Stimulated activated effector memory CD8-positive, alpha-beta T cell treated with anti-CD3 and anti-CD28 coated beads, Interleukin-12 subunit alpha, Interleukin-12 subunit beta, amount 100 ng/mL, for 72 hours (primary cell): ENCODE measurements around the gene TMC3.
A peak's percentile ranks its signal among the peaks of the same experiment; 100 is the strongest.

ENCODE experiments used
- ATAC-seq: fragments of 150-1000 bp; cut with Tn5 transposase; 2 replicates; pipeline ENCODE4 v1.10.0; 2021
- DNase-seq, 2 donors: peaks; one replicate each; pipeline ENCODE4 v3.0.0; 2021 to 2022; ENCODE audit warnings: low spot score in 2 of 2
- H3K27ac Mint-ChIP-seq: one replicate; pipeline ENCODE4 v1.8.0; 2022; ENCODE audit warnings: mild to moderate bottlenecking, mixed read lengths
- H3K36me3 Mint-ChIP-seq: one replicate; pipeline ENCODE4 v1.8.0; 2022; ENCODE audit warnings: mild to moderate bottlenecking, mixed read lengths
- H3K4me1 Mint-ChIP-seq: one replicate; pipeline ENCODE4 v1.8.0; 2022; ENCODE audit warnings: mixed read lengths
- H3K4me3 Mint-ChIP-seq: one replicate; pipeline ENCODE4 v1.8.0; 2022; ENCODE audit warnings: mild to moderate bottlenecking, mixed read lengths
- H3K9me3 Mint-ChIP-seq: one replicate; pipeline ENCODE4 v1.8.0; 2022; ENCODE audit warnings: mixed read lengths

The TMC3 gene

DNA sequence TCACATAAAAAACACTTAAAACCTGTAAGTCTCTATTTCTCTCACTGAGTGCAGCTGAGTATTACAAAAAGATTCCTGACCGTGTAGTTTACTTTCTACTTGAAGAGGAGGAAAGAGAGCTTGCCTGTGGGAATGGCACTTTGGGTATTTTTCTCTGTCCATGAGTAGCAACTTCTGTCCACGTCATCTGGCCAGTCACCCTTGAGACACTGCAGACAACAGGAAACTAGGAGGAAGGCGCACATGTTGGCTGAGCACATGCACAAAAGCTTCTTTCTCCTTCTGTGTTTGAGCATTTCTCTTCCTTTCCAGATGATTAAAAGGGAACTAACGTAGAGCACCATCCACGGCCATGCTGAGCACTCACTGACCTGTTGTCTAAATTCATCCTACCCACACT lies 69.8 kb downstream of the TMC3 start:
- Mint-ChIP-seq H3K4me3 (peak overlapping the region; percentile 99), H3K4me1 (peaks cover 77% of the 10 kb centered on the region), H3K27ac (peak overlapping the region; percentile 84), H3K9me3 (no peaks in the 10 kb centered on the region), H3K36me3 (peaks cover 100% of the 10 kb centered on the region)
- DNase-seq (no peak), ATAC-seq (no peak)

DNA sequence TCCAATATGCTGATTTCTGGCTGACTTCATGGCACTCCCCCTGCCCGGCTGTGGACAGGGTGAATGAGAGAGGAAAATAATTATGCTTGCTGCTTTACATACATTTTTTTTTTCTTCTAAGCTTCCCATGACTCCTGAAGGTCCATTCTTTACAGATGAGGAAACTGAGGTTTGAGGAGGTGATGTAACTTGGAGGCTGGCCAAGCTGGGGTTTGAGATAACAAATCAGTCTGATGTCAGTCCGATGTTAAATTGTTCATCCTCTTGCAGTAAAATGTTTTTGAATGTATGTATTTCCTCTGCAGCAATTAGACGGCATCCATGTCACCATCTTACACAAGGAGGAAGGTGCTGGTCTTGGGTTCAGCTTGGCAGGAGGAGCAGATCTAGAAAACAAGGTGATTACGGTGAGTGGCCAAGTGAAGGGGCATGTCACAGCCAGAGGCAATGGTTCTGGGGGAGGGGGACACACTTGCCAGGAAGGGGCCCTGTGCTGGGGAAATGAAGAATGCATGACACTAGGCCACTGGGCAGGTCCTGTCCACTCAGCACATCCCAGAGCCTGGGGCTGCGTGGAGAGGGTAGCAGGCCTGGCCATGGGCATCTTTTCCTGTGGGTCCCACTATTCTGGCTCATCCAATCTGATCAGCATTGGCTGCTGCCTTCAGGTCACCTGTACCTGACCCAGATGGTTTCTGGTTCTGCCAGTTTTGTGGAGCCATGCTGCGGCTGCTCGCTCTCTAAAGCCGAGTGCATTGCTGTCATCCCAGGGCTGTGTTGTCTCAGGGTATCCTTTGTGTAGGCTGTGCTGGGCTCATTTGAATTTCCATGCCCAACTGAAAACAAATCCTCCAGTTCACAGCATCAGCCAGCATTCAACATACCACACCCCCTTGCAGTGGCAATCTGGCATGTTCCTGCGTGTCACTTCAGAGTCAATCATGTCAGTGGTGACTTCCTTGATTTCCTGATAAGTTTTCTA lies 70.5 kb downstream of the TMC3 start:
- H3K9me3 Mint-ChIP-seq: no peaks in the 10 kb centered on the region
- H3K36me3 Mint-ChIP-seq: peaks cover 99% of the 10 kb centered on the region
- peak overlapping the region; percentile 99 for H3K4me3 Mint-ChIP-seq
- DNase-seq: no peak
- ATAC-seq: no peak
- peaks cover 84% of the 10 kb centered on the region for H3K4me1 Mint-ChIP-seq
- peak overlapping the region; percentile 84 for H3K27ac Mint-ChIP-seq

DNA sequence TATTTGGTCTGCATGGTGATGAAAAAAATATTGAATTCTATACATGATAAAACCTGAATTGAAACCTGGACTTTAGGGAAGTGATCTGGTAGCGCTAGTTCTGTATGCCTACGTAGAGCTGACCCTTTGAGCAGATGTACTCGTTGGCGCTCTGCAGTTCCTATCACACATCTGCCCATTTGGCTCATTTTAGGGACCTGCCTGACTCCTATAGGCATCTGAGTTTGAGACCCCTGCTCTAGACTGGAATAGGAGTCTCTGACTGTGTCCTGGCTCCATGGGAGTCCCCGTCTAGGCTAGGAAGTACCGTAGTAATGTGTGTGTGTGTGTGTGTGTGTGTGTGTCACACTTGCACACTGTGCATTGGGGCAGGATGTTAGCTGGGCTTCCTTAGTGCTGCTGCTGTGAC lies 71.3 kb downstream of the TMC3 start:
- ATAC-seq: no peak
- peak overlapping the region; percentile 98 for H3K27ac Mint-ChIP-seq
- no peaks in the 10 kb centered on the region for H3K9me3 Mint-ChIP-seq
- peak overlapping the region; percentile 99 for H3K4me3 Mint-ChIP-seq
- peaks cover 92% of the 10 kb centered on the region for H3K4me1 Mint-ChIP-seq
- DNase-seq: no peak
- peaks cover 93% of the 10 kb centered on the region for H3K36me3 Mint-ChIP-seq

DNA sequence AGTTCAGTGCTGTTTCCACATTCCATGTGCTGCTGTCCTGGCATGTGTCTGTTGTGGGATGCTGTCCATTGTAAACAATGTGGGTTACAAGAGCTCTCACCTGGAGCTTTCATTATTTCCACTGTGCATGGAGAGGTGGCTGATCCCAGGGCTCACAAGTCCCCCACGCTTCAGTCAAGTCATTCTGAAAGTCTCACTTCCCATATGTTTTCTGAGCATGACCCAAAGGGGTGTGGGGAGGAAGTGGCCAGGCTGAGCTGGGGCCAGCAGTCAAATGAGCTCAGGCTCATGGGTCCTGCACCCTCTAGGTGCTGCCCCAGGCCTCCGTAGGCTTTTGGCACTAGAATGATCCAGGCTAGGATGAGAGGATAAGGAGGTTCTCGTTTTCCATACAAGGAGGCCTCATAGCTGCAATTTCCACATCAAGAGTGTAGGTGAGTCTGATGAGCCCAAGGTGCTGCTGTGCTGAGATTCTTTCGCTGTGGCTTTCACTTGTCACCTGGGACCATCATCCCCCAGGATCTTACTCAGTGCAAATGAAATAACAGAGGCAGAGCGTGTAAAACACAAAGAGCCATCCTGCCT lies 72.1 kb downstream of the TMC3 start:
- ATAC-seq (peak; percentile 74), DNase-seq (peak in 1 of 2 donors; percentile 71)
- no peaks in the 10 kb centered on the region for H3K9me3 Mint-ChIP-seq
- H3K4me3 Mint-ChIP-seq: peak overlapping the region; percentile 99
- peak overlapping the region; percentile 98 for H3K27ac Mint-ChIP-seq
- peaks cover 93% of the 10 kb centered on the region for H3K36me3 Mint-ChIP-seq
- H3K4me1 Mint-ChIP-seq: peaks cover 95% of the 10 kb centered on the region

DNA sequence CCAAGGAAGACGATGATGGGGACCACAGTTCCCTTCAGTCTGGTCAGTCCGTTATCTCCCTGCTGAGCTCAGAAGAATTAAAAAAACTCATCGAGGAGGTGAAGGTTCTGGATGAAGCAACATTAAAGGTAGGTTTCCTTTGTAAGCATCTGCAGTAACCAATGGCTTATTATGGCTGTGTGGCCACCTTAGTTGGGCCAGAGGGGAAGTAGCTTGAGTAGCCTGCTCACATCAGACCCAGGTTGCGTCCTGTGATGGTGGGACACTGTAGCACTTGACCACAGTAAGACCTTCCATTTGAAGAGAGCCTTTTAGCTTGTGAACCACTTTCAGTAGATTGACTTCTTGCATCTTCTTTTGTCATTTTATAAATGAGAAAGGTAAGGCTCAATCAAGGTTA lies 72.6 kb downstream of the TMC3 start:
- Mint-ChIP-seq H3K36me3 (peaks cover 93% of the 10 kb centered on the region), H3K9me3 (no peaks in the 10 kb centered on the region), H3K27ac (peak overlapping the region; percentile 98), H3K4me1 (peaks cover 95% of the 10 kb centered on the region), H3K4me3 (peak overlapping the region; percentile 99)
- no peak for ATAC-seq
- DNase-seq: no peak

DNA sequence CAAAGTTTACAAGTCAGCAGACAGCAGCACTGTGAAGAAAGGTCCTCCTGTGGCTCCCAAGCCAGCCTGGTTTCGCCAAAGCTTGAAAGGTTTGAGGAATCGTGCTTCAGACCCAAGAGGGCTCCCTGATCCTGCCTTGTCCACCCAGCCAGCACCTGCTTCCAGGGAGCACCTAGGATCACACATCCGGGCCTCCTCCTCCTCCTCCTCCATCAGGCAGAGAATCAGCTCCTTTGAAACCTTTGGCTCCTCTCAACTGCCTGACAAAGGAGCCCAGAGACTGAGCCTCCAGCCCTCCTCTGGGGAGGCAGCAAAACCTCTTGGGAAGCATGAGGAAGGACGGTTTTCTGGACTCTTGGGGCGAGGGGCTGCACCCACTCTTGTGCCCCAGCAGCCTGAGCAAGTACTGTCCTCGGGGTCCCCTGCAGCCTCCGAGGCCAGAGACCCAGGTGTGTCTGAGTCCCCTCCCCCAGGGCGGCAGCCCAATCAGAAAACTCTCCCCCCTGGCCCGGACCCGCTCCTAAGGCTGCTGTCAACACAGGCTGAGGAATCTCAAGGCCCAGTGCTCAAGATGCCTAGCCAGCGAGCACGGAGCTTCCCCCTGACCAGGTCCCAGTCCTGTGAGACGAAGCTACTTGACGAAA lies 74.3 kb downstream of the TMC3 start:
- H3K4me1 Mint-ChIP-seq: peaks cover 100% of the 10 kb centered on the region
- H3K36me3 Mint-ChIP-seq: peaks cover 76% of the 10 kb centered on the region
- H3K4me3 Mint-ChIP-seq: peak overlapping the region; percentile 99
- no peak for DNase-seq
- H3K27ac Mint-ChIP-seq: peak overlapping the region; percentile 98
- no peak for ATAC-seq
- H3K9me3 Mint-ChIP-seq: no peaks in the 10 kb centered on the region

DNA sequence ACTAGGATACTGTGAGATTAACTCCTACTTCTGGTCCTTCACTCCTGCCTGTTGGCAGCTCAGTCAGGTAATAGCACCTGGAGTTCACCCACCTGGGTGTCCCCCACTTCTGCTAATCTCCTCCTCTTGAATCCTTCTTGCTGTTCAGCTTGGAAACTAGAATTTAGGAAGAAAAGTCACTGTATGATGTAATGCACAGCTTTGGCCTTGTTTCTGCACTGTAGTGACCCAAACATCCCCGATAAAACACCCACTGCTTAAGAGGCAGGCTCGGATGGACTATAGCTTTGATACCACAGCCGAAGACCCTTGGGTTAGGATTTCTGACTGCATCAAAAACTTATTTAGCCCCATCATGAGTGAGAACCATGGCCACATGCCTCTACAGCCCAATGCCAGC lies 74.9 kb downstream of the TMC3 start:
- peaks cover 70% of the 10 kb centered on the region for H3K36me3 Mint-ChIP-seq
- DNase-seq (no peak), ATAC-seq (no peak)
- H3K9me3 Mint-ChIP-seq: no peaks in the 10 kb centered on the region
- peak overlapping the region; percentile 98 for H3K27ac Mint-ChIP-seq
- peaks cover 100% of the 10 kb centered on the region for H3K4me1 Mint-ChIP-seq
- H3K4me3 Mint-ChIP-seq: peak overlapping the region; percentile 99

DNA sequence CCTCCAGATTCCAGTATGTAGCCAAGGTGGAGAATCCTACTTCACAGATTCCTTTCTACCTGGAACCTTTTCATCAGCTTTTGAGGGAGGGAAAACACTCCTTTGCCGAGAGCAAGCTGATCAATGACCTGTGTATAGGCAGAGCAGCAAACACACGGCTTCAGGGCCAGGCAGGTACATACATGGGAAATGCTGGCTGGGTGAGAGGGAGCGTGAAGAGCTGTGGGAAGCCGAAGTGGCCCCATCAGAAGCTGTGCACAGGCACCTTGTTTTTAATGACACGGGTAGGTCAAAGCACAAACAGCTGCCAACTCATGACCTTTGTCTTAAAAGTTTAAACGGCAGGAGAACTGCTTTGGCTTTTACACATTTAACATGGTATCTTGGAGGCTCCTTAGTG lies 75.4 kb downstream of the TMC3 start:
- H3K36me3 Mint-ChIP-seq: peaks cover 65% of the 10 kb centered on the region
- ATAC-seq (no peak), DNase-seq (no peak)
- H3K4me1 Mint-ChIP-seq: peaks cover 100% of the 10 kb centered on the region
- H3K4me3 Mint-ChIP-seq: peak overlapping the region; percentile 99
- H3K9me3 Mint-ChIP-seq: no peaks in the 10 kb centered on the region
- H3K27ac Mint-ChIP-seq: peak overlapping the region; percentile 98

DNA sequence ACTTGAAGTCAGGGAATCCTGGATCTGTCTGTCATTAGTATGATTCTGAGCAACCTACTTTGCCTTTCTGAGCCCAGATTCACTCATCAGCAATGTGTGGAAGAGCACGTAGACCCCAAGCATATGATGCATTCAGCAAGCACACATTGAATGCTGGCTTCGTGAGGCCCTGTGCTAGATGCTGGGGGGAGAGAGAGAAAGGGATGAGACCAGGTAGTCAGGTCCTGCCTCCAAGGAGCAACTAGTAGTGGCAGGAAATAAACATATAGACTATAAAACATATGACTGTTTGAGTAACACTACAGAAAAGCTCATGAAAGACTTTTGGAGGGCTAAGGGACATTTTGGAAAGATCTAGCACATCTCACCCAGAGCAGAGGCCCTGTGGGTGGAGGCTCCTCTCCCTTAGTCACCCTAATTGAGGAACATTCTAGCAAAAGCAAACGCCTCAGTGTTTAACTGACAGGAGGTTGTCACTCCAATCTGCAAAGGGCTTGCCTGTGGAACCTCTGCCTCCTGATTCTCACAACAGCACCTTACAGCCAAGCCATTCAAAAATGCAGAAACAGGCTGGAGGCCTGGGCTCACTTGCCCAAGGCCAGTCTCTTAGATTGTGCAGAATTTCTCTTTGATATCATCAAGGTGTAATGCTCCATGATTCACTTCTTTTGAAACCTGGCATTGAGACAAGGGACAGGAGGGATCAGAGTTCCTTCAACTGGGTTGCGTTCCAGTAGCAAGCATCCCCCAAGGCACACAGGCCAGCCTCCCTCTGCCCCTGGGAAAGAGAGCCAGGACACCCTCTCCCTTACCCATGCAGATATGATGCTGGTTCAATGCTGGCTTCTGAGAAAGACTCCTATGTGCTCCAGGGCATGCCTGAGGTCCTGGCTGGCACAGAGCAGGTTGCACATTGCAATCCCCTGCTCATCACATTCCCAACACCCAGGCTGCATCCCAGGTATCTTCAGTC lies 76.1 kb downstream of the TMC3 start:
- H3K27ac Mint-ChIP-seq: peak overlapping the region; percentile 98
- peaks cover 100% of the 10 kb centered on the region for H3K4me1 Mint-ChIP-seq
- ATAC-seq (peak; percentile 46), DNase-seq (no peak)
- no peaks in the 10 kb centered on the region for H3K9me3 Mint-ChIP-seq
- H3K36me3 Mint-ChIP-seq: peaks cover 58% of the 10 kb centered on the region
- peak overlapping the region; percentile 99 for H3K4me3 Mint-ChIP-seq

DNA sequence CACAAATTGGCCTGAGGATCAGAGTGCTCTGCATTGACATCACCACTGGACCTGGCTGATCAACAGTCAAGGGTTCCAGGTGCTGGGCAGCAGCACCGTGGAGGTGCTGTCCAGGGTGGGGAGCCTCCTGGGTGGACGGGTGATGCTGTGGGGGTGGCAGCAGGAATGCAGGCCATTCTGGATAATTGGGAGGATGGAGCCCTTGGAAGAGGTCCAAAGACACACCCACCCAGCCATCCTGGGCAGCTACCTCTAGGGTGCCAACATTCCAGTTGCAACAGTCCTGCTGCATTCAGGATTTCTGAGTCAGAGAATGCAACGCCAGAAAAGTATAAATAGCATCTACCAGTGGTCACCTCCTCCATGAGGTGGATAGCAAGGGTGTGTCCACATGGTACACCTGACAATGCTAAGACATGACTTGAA lies 76.9 kb downstream of the TMC3 start:
- Mint-ChIP-seq H3K36me3 (peaks cover 56% of the 10 kb centered on the region), H3K9me3 (no peaks in the 10 kb centered on the region), H3K4me1 (peaks cover 100% of the 10 kb centered on the region), H3K27ac (peak overlapping the region; percentile 98), H3K4me3 (peak overlapping the region; percentile 99)
- no peak for DNase-seq
- no peak for ATAC-seq

DNA sequence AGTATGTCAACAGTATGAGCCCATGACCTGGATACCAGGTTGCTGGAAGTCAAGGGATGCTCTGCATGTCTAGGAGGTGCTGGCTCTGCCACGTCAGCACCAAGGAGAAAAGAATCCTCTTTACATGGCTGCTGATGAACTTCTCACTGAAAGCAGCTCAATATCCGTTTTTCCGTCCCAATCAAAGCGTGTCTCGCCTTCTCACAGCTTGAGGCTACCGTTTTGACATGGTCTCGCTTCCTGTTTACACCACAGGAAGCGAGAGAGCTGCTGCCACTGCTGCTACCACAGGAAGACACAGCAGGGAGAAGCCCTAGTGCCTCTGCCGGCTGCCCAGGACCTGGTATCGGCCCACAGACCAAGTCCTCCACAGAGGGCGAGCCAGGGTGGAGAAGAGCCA lies 77.3 kb downstream of the TMC3 start:
- no peaks in the 10 kb centered on the region for H3K9me3 Mint-ChIP-seq
- DNase-seq (peak; percentile 56 to 85), ATAC-seq (peak; percentile 81)
- peak overlapping the region; percentile 98 for H3K27ac Mint-ChIP-seq
- peaks cover 100% of the 10 kb centered on the region for H3K4me1 Mint-ChIP-seq
- peak overlapping the region; percentile 99 for H3K4me3 Mint-ChIP-seq
- H3K36me3 Mint-ChIP-seq: peaks cover 51% of the 10 kb centered on the region

DNA sequence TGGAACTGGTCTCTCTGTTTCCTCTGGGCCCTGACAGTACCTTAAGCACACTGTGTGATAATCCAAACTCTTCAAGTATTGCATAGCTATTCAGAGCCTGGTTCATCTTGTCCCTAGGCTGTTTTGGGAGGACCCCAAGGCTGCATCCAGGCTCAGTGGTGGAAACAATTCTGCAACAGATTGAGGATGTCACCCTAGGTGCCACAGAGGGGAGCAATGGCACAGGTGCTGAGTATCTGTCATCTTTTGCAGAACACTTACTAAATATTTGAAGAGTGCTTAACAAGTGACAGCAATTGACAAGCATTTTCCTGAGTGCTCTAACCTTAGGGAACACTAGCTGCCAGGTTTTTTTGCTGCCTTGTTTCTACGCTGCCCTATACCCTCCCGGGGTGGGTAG lies 77.8 kb downstream of the TMC3 start:
- Mint-ChIP-seq H3K27ac (peak overlapping the region; percentile 98), H3K36me3 (peaks cover 46% of the 10 kb centered on the region), H3K4me1 (peaks cover 100% of the 10 kb centered on the region), H3K9me3 (no peaks in the 10 kb centered on the region), H3K4me3 (peak overlapping the region; percentile 99)
- ATAC-seq (no peak), DNase-seq (no peak)

DNA sequence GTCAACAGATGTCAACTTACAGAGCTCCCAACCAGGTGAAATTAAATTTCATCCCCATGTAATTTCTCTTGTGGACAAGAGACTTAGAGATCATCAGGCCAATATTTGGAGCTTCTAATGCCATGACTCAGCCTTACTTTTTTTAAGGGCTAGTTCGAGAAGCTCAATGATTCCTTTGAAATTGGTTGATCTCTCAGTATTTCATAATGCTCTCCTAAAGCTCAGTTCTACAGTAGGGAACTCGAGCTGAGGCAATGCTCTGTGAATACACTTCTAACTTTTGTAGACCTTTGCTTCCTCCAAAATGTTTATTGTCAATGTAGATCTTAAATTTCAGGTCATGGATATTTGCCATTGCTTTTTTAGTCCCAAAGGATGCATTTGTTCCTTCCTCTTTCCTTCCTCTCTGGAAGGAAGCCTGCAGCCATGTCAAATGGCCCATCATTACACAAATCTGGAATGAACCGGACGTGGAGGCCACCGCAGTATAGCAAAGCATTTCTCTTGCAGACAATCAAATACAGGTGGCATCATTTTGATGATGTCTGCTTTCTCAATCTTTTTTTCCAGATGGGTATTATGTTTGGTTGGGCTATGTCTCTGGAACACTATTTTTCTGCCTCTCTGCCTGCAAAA lies 78.4 kb downstream of the TMC3 start:
- ATAC-seq (no peak), DNase-seq (no peak)
- Mint-ChIP-seq H3K9me3 (no peaks in the 10 kb centered on the region), H3K4me3 (peak overlapping the region; percentile 99), H3K36me3 (peaks cover 40% of the 10 kb centered on the region), H3K4me1 (peaks cover 98% of the 10 kb centered on the region), H3K27ac (peak overlapping the region; percentile 98)

DNA sequence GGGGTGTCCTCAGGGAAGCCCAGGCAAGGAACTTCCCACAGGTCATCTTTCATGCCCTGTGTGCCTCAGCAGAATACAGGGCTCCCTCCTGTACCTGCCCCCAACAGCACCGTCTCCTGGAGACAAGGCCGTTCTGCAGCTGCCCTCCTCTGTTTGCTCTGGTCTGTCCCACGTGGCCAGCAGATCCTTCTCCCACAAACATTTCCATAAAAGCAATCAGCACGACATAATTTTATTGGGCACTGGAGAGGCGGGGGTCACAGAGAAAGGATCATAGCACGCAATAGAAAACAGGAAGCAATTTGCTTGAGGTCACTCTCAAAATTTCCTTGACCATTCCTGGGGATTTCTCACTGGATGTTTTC lies 79.5 kb downstream of the TMC3 start:
- DNase-seq (no peak), ATAC-seq (no peak)
- Mint-ChIP-seq H3K36me3 (peaks cover 29% of the 10 kb centered on the region), H3K9me3 (no peaks in the 10 kb centered on the region), H3K4me3 (peak overlapping the region; percentile 99), H3K4me1 (peaks cover 96% of the 10 kb centered on the region), H3K27ac (peak overlapping the region; percentile 98)
